ENCODE measurements around the gene KYNU. TPM values are rescaled to one million over a fixed set of nuclear protein-coding genes. Genes with fewer than 3 reads are reported as not detected.
"Not testable (repeated sequence)": the region's sequence is repeated elsewhere in the genome, so short reads cannot be mapped to it uniquely, and the experiment has no call there.

The KYNU gene
- total RNA-seq, 6 experiments from 2014 or later = 37.0 to 47.5 (median 40.7) TPM

DNA sequence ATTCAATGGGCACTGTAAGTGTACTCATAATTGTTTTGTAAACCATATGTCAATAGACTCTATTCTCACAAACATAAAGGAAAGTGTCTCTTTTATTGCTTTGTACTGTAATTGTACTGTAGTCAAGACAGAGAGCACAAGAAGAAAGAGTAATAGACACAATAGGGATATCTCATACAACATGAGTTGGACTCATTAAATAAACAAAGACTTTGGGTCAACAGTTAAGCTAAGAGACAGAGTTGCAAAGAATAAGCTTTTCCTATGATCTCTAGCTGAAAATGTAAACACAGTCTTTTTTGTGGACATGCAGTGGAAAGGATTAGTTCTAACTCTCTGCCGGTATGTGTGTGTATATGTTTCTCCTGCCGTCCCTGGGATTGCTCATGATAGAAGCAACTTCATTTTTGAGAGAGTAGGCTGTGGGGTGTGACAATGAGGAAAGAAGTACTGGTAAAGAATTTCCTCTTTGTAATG lies 13.9 kb upstream of the KYNU start:
- peak; percentile 9 to 48 (median 30) for ATAC-seq

GRCh38 chr2:142864605-142865004 lies 12.9 kb upstream of the KYNU start:
- peaks cover 0 to 15% (median 6%) of the 10 kb centered on the region in 4 donors for H3K4me1 ChIP-seq
- H3K27ac ChIP-seq; H3K27me3 ChIP-seq; DNase-seq; H3K9me3 ChIP-seq; ATAC-seq; intact Hi-C loops (cut with DNase I); H3K36me3 ChIP-seq; H3K4me3 ChIP-seq: not testable (repeated sequence)
- 85% methylated on average over 2 of the region's 2 CpGs for WGBS (ENCODE audit: insufficient coverage, low coverage, low lambda C conversion rate, missing lambda C conversion rate)

More for the DNA sequence above, 13.9 kb upstream of the KYNU start:
- Histone ChIP-seq H3K4me1 (peaks cover 0 to 13% (median 4%) of the 10 kb centered on the region in 4 donors), H3K9me3 (no peaks in the 10 kb centered on the region), H3K27ac (no peak overlapping the region), H3K27me3 (no peaks in the 10 kb centered on the region), H3K36me3 (no peaks in the 10 kb centered on the region), H3K4me3 (no peak overlapping the region)
- intact Hi-C loops (cut with DNase I) = no loop called here
- 19% methylated on average over 2 of the region's 2 CpGs for WGBS (ENCODE audit: insufficient coverage, low coverage, low lambda C conversion rate, missing lambda C conversion rate)
- no peak for TF ChIP-seq POLR2A (IDR thresholded peaks at IDR 0.05)
- no peak for TF ChIP-seq CTCF (IDR thresholded peaks at IDR 0.05)
- DNase-seq = no peak

- TF ChIP-seq CTCF (IDR thresholded peaks at IDR 0.05) (no peak), POLR2A (IDR thresholded peaks at IDR 0.05) (peak; percentile 17)
- WGBS (ENCODE audit: insufficient coverage, low coverage, low lambda C conversion rate, missing lambda C conversion rate) = 0% methylated on average over 1 of the region's 1 CpG
- peak; percentile 74 to 81 (median 78) for ATAC-seq
Measured at GRCh38 chr2:142865924-142866323, 11.5 kb upstream of the KYNU start.

DNA sequence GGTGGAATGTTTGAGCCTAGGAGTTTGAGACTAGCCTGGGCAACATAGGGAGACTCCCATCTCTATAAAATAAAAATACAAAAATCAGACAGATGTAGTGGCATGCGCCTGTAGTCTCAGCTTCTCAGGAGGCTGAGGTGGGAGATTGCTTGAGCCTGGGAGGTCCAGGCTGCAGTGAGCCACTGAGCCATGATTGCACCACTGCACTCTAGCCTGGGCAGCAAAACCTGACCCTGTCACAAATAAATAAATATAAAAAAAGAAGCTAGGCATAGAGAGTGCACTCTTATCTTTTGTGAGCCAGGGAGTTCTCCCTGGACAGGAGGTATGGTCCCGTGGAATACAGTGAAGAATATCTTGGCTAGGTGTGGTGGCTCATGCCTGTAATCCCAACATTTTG lies 11.0 kb upstream of the KYNU start:
- peak overlapping the region; percentile 43 to 59 (median 50) for H3K27ac ChIP-seq
- H3K36me3 ChIP-seq = no peaks in the 10 kb centered on the region
- H3K9me3 ChIP-seq = no peaks in the 10 kb centered on the region
- peak overlapping the region in 2 of 3 donors; percentile 29 to 33 for H3K4me3 ChIP-seq
- H3K27me3 ChIP-seq = no peaks in the 10 kb centered on the region
- 70% methylated on average over 2 of the region's 2 CpGs for WGBS (ENCODE audit: insufficient coverage, low coverage, low lambda C conversion rate, missing lambda C conversion rate)
- intact Hi-C loops (cut with DNase I) = no loop called here
- TF ChIP-seq POLR2A (IDR thresholded peaks at IDR 0.05) (no peak), CTCF (IDR thresholded peaks at IDR 0.05) (no peak)
- no peak for DNase-seq
- ATAC-seq = peak; percentile 31 to 63 (median 52)
- H3K4me1 ChIP-seq = peaks cover 0 to 18% (median 8%) of the 10 kb centered on the region in 4 donors

More at GRCh38 chr2:142865924-142866323, 11.5 kb upstream of the KYNU start:
- Histone ChIP-seq H3K4me3 (peak overlapping the region in 2 of 3 donors; percentile 29 to 33), H3K27me3 (no peaks in the 10 kb centered on the region), H3K27ac (peak overlapping the region; percentile 43 to 59 (median 50)), H3K4me1 (peaks cover 0 to 18% (median 8%) of the 10 kb centered on the region in 4 donors), H3K9me3 (no peaks in the 10 kb centered on the region), H3K36me3 (no peaks in the 10 kb centered on the region)
- intact Hi-C loops (cut with DNase I) = no loop called here
- DNase-seq = no peak

GRCh38 chr2:142867136-142867535 lies 10.3 kb upstream of the KYNU start:
- no peaks in the 10 kb centered on the region for H3K9me3 ChIP-seq
- TF ChIP-seq POLR2A (IDR thresholded peaks at IDR 0.05) = no peak
- DNase-seq = no peak
- no peaks in the 10 kb centered on the region for H3K27me3 ChIP-seq
- intact Hi-C loops (cut with DNase I) = no loop called here
- WGBS (ENCODE audit: insufficient coverage, low coverage, low lambda C conversion rate, missing lambda C conversion rate) = 50% methylated on average over 1 of the region's 2 CpGs
- H3K36me3 ChIP-seq = no peaks in the 10 kb centered on the region
- H3K4me1 ChIP-seq = peaks cover 0 to 18% (median 8%) of the 10 kb centered on the region in 4 donors
- no peak overlapping the region for H3K4me3 ChIP-seq
- no peak overlapping the region for H3K27ac ChIP-seq
- no peak for ATAC-seq
